ENCODE measurements around the gene PRG3.

Gene PRG3

DNA sequence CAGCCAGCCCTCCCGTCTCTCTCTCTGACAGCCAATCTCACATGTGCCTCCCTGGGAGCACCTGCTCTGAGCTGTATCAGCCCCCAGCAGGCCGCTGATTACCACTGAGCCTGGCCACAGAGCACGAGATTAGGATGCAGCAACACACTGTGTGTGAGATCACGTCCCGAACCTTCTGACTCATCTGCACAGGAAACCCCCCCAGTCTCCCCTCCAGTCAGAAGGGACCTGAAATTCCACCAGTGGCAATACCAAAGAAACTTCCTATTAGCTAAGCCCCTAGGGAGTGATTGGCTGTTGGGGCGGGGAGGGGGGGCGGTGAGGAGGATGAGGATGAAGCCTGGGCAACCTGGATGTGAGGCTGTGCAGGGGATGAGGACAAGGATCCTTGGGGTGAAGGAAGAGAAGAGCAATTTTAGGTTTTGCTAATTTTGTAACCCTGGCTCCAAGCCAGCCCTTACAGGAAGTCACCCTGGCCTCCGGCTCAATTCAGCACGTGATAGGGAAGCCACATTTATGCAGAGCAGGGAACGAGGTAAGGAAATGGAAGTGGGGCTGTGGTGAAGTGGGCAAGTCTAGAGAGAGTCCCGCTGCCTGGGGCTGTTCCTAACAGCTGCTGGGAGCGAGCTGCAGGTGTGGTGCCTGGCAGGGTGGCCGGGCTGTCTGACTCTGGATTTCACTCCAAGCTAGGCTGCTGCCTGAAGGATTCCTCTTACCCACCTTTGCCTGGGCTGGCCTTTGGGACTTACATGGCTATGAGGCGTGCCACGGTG lies 44.0 kb upstream of the PRG3 start:
- TF ChIP-seq, protein P1, sequence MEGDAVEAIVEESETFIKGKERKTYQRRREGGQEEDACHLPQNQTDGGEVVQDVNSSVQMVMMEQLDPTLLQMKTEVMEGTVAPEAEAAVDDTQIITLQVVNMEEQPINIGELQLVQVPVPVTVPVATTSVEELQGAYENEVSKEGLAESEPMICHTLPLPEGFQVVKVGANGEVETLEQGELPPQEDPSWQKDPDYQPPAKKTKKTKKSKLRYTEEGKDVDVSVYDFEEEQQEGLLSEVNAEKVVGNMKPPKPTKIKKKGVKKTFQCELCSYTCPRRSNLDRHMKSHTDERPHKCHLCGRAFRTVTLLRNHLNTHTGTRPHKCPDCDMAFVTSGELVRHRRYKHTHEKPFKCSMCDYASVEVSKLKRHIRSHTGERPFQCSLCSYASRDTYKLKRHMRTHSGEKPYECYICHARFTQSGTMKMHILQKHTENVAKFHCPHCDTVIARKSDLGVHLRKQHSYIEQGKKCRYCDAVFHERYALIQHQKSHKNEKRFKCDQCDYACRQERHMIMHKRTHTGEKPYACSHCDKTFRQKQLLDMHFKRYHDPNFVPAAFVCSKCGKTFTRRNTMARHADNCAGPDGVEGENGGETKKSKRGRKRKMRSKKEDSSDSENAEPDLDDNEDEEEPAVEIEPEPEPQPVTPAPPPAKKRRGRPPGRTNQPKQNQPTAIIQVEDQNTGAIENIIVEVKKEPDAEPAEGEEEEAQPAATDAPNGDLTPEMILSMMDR (IDR thresholded peaks at IDR 0.05): no peak

DNA sequence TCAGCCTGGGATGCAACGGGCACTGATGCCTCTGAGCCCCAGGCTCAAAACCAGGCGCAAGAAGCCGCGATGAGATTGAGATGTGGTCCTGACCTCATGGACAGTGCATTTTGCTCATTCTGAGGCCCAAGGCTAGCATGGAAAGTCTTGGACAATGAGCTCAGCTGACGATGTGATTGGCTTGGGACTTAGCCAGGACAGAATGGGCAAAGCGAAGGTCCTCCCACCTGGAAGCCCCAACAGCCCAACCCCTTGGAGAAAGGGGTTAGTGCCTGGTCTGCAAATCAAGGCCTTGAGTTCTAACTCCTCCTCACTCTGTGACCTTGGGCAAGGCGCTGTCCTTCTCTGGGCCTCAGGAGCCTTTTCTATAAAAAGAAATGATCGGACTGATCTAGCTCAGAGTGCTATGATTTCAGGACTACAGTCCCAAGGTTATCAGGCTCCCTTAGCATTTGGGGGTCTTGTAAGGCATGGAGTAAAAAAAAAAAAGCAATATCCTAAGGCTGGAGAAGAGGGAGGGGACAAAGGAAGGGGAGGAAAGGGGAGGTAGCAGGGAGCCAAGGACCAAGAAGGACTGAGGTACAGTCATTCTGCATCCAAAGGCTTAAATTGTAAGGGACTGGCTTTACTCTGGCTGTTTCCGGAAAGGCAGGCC lies 43.3 kb upstream of the PRG3 start:
- TF ChIP-seq, protein P1 (IDR thresholded peaks at IDR 0.05): no peak

DNA sequence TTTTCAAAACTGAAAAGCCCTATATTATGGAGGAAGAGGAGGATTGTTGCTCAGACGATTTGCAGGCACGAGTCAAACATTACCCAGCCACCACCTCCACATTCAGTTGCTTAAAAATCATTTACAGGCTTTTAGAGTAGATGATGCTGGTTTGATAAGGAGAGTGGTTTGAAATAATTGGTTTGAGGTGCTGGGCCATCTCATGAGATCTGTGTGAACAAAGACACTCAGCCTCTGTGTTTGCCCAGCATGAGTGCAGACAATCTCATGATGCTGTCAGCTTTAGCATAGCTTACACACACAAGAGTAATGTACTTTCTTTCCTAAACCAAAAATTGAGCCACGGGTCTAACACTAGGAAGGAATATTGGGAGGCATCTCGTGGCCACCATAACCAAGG lies 41.7 kb upstream of the PRG3 start:
- TF ChIP-seq, protein P1 (IDR thresholded peaks at IDR 0.05): no peak

DNA sequence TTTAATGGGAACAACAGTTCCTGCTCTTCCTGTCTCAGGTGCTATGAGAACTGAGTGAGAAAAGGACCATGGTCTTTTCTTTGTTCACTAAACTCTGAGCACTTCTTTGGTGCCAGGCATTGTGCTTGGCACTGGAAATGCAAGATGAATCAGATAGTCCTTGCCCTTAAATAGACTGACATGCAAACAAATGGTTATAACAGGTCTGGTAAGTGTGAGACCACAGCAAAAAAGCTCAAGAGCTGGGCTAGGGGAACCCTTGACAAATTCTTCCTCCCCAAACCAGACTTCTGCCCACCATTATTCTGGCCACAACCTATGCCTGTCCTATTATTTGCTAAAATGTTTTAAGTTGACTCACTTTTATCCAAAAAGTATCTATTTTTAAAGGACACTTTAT lies 40.9 kb upstream of the PRG3 start:
- TF ChIP-seq, protein P1 (IDR thresholded peaks at IDR 0.05): no peak

DNA sequence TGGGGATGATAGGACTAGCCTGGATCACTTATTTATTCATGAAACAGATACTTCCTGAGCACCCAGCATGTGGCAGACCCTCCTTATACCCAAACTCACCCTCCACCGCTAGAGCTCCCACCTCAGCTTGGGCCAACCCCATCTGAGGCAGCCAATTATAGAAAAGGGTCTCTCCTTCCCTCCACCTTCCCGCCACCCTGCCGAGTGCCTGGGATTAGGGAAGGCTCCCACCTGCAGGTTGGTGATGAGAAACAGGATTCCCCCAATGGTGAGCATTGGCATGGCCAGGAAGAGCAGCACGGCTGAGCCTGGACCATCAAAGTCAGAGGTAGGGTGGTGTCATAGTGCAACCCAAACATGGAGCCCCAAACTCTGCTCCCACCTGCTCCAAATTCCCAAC lies 40.1 kb upstream of the PRG3 start:
- TF ChIP-seq, protein P1 (IDR thresholded peaks at IDR 0.05): no peak

DNA sequence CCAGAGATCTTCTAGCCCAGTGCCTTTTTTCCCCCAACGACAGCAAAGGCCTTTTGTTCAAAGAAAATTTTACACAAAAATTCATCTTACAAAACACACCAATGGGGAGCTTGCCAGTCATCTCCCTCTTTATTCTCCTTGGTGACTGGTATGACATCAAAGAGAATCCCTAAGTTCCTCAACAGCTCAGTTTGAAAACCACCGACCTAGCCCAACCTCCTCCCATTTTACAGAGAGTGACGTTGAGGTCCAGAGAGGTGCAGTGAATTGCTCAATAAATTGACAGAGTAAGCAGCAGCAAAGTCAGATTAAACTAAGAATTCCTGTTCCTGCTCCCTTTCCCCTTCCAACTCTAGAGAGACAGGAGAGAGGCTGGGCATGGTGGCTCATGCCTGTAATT lies 38.2 kb upstream of the PRG3 start:
- TF ChIP-seq, protein P1 (IDR thresholded peaks at IDR 0.05): no peak

DNA sequence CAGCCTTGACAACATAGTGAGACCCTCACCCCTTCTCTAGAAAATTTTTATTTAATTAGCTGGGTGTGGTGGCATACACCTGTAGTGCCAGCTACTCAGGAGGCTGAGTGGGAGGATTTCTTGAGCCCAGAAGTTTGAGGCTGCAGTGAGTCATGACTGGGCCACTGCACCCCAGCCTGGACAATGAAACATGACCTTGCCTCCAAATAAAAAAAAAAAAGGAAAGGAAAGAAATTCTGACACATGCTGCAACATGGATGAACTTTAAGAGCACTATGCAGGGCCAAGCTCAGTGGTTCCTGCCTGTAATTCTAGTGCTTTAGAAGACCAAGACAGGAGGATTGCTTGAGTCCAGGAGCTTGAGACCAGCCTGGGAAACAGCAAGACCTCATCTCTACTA lies 37.2 kb upstream of the PRG3 start:
- TF ChIP-seq, protein P1 (IDR thresholded peaks at IDR 0.05): no peak

Measured in LNCAP (cell line).